Adrenal gland (tissue), 5 donors: ENCODE results near the gene MICU1.
A peak's percentile ranks its signal among the peaks of the same experiment; 100 is the strongest.

Experiments
- CTCF ChIP-seq, 6 experiments: fragments of 450-650 bp in 4 of 6; fragments of 200-600 bp in 2 of 6; sonication (generic) in 1 of 6; IDR thresholded peaks; 1 replicate in 5 of 6; 2 replicates in 1 of 6; pipeline versions ENCODE4 v1.5.1 to v1.8.0; 2016 to 2021; ENCODE audit warnings: antibody characterized with exemption in 6 of 6, mild to moderate bottlenecking in 2 of 6, moderate library complexity in 1 of 6
- POLR2A ChIP-seq, 2 donors: fragments of 450-650 bp; IDR thresholded peaks; one replicate each; pipeline ENCODE4 v1.6.1; 2017; ENCODE audit warnings: antibody characterized with exemption in 2 of 2, mild to moderate bottlenecking in 2 of 2, moderate library complexity in 1 of 2
- donor health status: DM: no; HTN: no; CAD: no.

DNA sequence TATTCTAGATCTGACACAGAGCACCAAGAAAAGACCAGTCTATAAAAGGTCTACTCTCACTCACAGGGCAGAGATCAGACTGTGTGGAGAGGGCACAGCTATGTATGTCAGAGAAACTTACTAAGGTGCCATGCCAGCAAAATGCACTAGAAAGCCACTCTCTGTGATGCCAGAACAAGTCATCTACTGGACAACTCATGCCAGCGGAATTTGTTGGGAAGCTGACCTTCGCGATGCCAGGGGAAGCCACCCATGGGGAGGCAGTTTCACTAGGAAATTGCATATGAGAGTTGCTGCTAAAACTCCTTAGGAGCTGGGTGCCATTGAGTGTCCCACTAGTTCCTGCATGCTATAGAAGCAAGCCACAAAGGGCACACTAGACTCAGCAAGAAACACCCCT lies 58.5 kb downstream of the MICU1 start:
- TF ChIP-seq POLR2A (IDR thresholded peaks at IDR 0.05) (peak in 1 of 2 donors; percentile 12), CTCF (IDR thresholded peaks at IDR 0.05) (no peak)
